HepG2 (cell line): ENCODE results near the gene RASA2. TPM values are rescaled to one million over a fixed set of nuclear protein-coding genes. Genes with fewer than 3 reads are reported as not detected.

Experiments
- ATAC-seq: fragments of 200-7000 bp; cut with Tn5 transposase; 3 replicates; pipeline ENCODE4 v1.9.1; 2020; ENCODE audit warnings: mild to moderate bottlenecking, moderate library complexity
- BruUV-seq: library from RNA; stranded (reverse); fragments of 400-500 nt; replicated peaks from 2 replicates; lab custom pipeline; 2021; lab: Mats Ljungman, UMichigan
- CTCF ChIA-PET: fragments of 300-600 bp; formaldehyde crosslinking; extraction: SDS; loops from one replicate; lab custom pipeline; 2021; ENCODE audit warnings: low total read pairs, inconsistent platforms, low intra/inter-chr PET ratio; lab: Yijun Ruan, JAX
- POLR2A ChIA-PET: fragments of 350-600 bp; sonication (Branson Sonifier 250); formaldehyde crosslinking; loops from one replicate; lab custom pipeline; 2020; ENCODE audit warnings: antibody characterized with exemption, inconsistent platforms; lab: Yijun Ruan, JAX
- DNase-seq: peaks from one replicate; pipeline ENCODE4 v3.0.0-alpha.2; 2015; ENCODE audit warnings: low spot score
- FAIRE-seq: peaks from 3 replicates; lab custom pipeline; 2011; peaks lifted over from hg19 to GRCh38; lab: Jason Lieb, UNC
- H2AFZ ChIP-seq: one replicate; pipeline ENCODE4 v1.6.1; 2011; ENCODE audit warnings: low read length, inconsistent platforms
- H3K27ac ChIP-seq: fragments of 300-600 bp; 3 replicates; pipeline ENCODE4 v1.8.0; 2011; ENCODE audit warnings: mixed run types, mild to moderate bottlenecking, mixed read lengths, low read length, inconsistent platforms; ENCODE audit not compliant: insufficient read depth; ENCODE audit errors: extremely low read length
- H3K27me3 ChIP-seq, 2 experiments: fragments of 200-600 bp in 1 of 2; 2 replicates in 1 of 2; 3 replicates in 1 of 2; pipeline versions ENCODE4 v1.6.0 to v1.8.0; 2011; ENCODE audit warnings: low read length in 2 of 2, mild to moderate bottlenecking in 2 of 2, moderate library complexity in 2 of 2, inconsistent platforms in 1 of 2; ENCODE audit not compliant: insufficient read depth in 2 of 2, control insufficient read depth in 1 of 2
- H3K36me3 ChIP-seq, 2 experiments: fragments of 200-600 bp in 1 of 2; replicated peaks in 1 of 2; 2 replicates in 1 of 2; 3 replicates in 1 of 2; pipeline versions ENCODE4 v1.5.1 to v1.8.0; 2011; ENCODE audit warnings: low read length in 2 of 2, inconsistent platforms in 1 of 2; ENCODE audit not compliant: insufficient read depth in 2 of 2, control insufficient read depth in 1 of 2
- H3K4me1 ChIP-seq: 2 replicates; pipeline ENCODE4 v1.5.1; 2012; ENCODE audit warnings: low read length, inconsistent platforms; ENCODE audit not compliant: insufficient read depth
- H3K4me2 ChIP-seq: 2 replicates; pipeline ENCODE4 v1.6.0; 2011; ENCODE audit warnings: low read depth, low read length, inconsistent platforms
- H3K4me3 ChIP-seq, 3 experiments: fragments of 200-600 bp in 1 of 3; sonication (generic), shearing (Covaris generic) in 1 of 3; replicated peaks in 1 of 3; 2 replicates each; pipeline ENCODE4 v1.5.1; 2011 to 2016; ENCODE audit warnings: low read length in 3 of 3, inconsistent platforms in 2 of 3, low read depth in 2 of 3, mild to moderate bottlenecking in 2 of 3, control low read depth in 1 of 3, mixed read lengths in 1 of 3; ENCODE audit not compliant: insufficient read depth in 1 of 3
- H3K79me2 ChIP-seq: one replicate; pipeline ENCODE4 v1.6.1; 2011; ENCODE audit warnings: low read length, inconsistent platforms; ENCODE audit not compliant: insufficient read depth
- H3K9ac ChIP-seq: 2 replicates; pipeline ENCODE4 v1.6.0; 2011; ENCODE audit warnings: mild to moderate bottlenecking, low read depth, low read length, inconsistent platforms; ENCODE audit not compliant: insufficient read depth
- H3K9me3 ChIP-seq: 2 replicates; pipeline ENCODE4 v1.5.1; 2012; ENCODE audit warnings: mild to moderate bottlenecking, low read length
- H4K20me1 ChIP-seq: 2 replicates; pipeline ENCODE4 v1.6.0; 2011; ENCODE audit warnings: inconsistent platforms, mild to moderate bottlenecking, low read length, moderate library complexity; ENCODE audit not compliant: insufficient read depth
- ARID5B ChIP-seq: IDR thresholded peaks from 2 replicates; pipeline ENCODE4 v1.4.0; 2020; ENCODE audit warnings: mild to moderate bottlenecking, missing genetic modification reagents
- CREM ChIP-seq, 2 experiments: sonication (generic) in 1 of 2; formaldehyde crosslinking in 1 of 2; IDR thresholded peaks; 2 replicates each; pipeline versions ENCODE4 v1.4.0 to v1.6.1; 2016 to 2020; ENCODE audit warnings: antibody characterized with exemption in 1 of 2, mild to moderate bottlenecking in 1 of 2, missing genetic modification reagents in 1 of 2
- ELF3 ChIP-seq: IDR thresholded peaks from 2 replicates; pipeline ENCODE4 v1.6.1; 2016; ENCODE audit warnings: missing genetic modification reagents, missing compliant biosample characterization
- FOXO1 ChIP-seq: sonication (generic); formaldehyde crosslinking; IDR thresholded peaks from 2 replicates; pipeline ENCODE4 v1.4.0; 2020; ENCODE audit warnings: missing genetic modification reagents
- NR2F6 ChIP-seq, 2 experiments: IDR thresholded peaks; 2 replicates each; pipeline ENCODE4 v1.6.1; 2016; ENCODE audit warnings: antibody characterized with exemption in 1 of 2, mild to moderate bottlenecking in 1 of 2
- SAP130 ChIP-seq: IDR thresholded peaks from 2 replicates; pipeline ENCODE4 v1.6.1; 2016; ENCODE audit warnings: low read depth
- SP4 ChIP-seq: sonication (generic); formaldehyde crosslinking; IDR thresholded peaks from 2 replicates; pipeline ENCODE4 v1.8.1; 2023; ENCODE audit warnings: mild to moderate bottlenecking, missing genetic modification reagents
- STAG1 ChIP-seq: sonication (generic); formaldehyde crosslinking; IDR thresholded peaks from 2 replicates; pipeline ENCODE4 v1.4.0; 2020; ENCODE audit warnings: missing genetic modification reagents
- TEAD3 ChIP-seq: optimal IDR thresholded peaks from 2 replicates; pipeline ENCODE3; 2016; ENCODE audit warnings: borderline replicate concordance
- THAP11 ChIP-seq: IDR thresholded peaks from 2 replicates; pipeline ENCODE4 v1.6.1; 2016; ENCODE audit warnings: missing biosample characterization, missing genetic modification reagents
- ZNF484 ChIP-seq: sonication (generic); formaldehyde crosslinking; IDR thresholded peaks from 2 replicates; pipeline ENCODE4 v1.5.1; 2020; ENCODE audit warnings: mild to moderate bottlenecking, low read depth, missing genetic modification reagents, borderline replicate concordance
- ZNF530 ChIP-seq: sonication (generic); formaldehyde crosslinking; IDR thresholded peaks from 2 replicates; pipeline ENCODE4 v1.5.0; 2020; ENCODE audit warnings: low read depth, mild to moderate bottlenecking, missing genetic modification reagents
- ZNF589 ChIP-seq: sonication (generic); formaldehyde crosslinking; conservative IDR thresholded peaks from 2 replicates; pipeline ENCODE4 v1.8.0; 2022; ENCODE audit warnings: mild to moderate bottlenecking, moderate library complexity, missing genetic modification reagents
- ZNF607 ChIP-seq: sonication (generic); formaldehyde crosslinking; IDR thresholded peaks from 2 replicates; pipeline ENCODE4 v1.5.1; 2020; ENCODE audit warnings: missing genetic modification reagents, mild to moderate bottlenecking, borderline replicate concordance
- in situ Hi-C: cut with HindIII; loops from 2 replicates; pipeline ENCODE4 v1.10.0; 2017; ENCODE audit warnings: low pct_unique_long_range_greater_than_20kb; ENCODE audit not compliant: extremely low pct_ligation_motif_present
- intact Hi-C: fragments of 100-400 bp; cut with micrococcal nuclease; formaldehyde crosslinking; loops from one replicate; pipeline ENCODE4 v1.10.0; 2022; ENCODE audit not compliant: unreplicated experiment
- polyA plus RNA-seq, 8 experiments: library from polyadenylated mRNA; depleted of rRNA in 3 of 8; stranded (reverse) in 7 of 8; unstranded in 1 of 8; fragments of >200 nt; fragmentation: Illumina TruSeq in 4 of 8; extraction: Trizol in 4 of 8; gene quantifications; 2 replicates each; pipeline versions ENCODE4 v1.2.1 to v1.2.3, GENCODE V29; 2011 to 2016; ENCODE audit warnings: low read depth in 4 of 8, missing spikeins in 1 of 8, mixed read lengths in 1 of 8; ENCODE audit not compliant: insufficient read depth in 1 of 8
- total RNA-seq, 5 experiments: library from RNA; depleted of rRNA; stranded (reverse); fragments of >200 nt; fragmentation: Illumina TruSeq; extraction: Trizol; gene quantifications; 2 replicates each; pipeline ENCODE4 v1.2.3, GENCODE V29; 2016; ENCODE audit warnings: low read depth in 1 of 5
- TF ChIP-seq, protein P1 (sequence below): sonication (generic); formaldehyde crosslinking; IDR thresholded peaks from 2 replicates; pipeline ENCODE4 v1.5.1; 2020; ENCODE audit warnings: missing genetic modification reagents, mild to moderate bottlenecking, borderline replicate concordance
- TF ChIP-seq, protein P2 (sequence below): sonication (generic); formaldehyde crosslinking; IDR thresholded peaks from 2 replicates; pipeline ENCODE4 v1.9.0; 2021; ENCODE audit warnings: missing genetic modification reagents, borderline replicate concordance
- TF ChIP-seq, protein P3 (sequence below): sonication (generic); formaldehyde crosslinking; IDR thresholded peaks from 2 replicates; pipeline ENCODE4 v1.8.0; 2023; ENCODE audit warnings: mild to moderate bottlenecking, missing genetic modification reagents

The RASA2 gene
- total and polyA plus RNA-seq, 2 of the 13 experiments (the other 11 are each of a cell fraction or from before 2014, with no cell fraction given), result 5.4 to 8.5 TPM

GRCh38 chr3:141452045-141452444, 34.8 kb upstream of the RASA2 start:
- Histone ChIP-seq H3K27me3 (no peaks in the 10 kb centered on the region), H3K79me2 (no peaks in the 10 kb centered on the region), H3K4me1 (peaks cover 45% of the 10 kb centered on the region), H3K9me3 (no peaks in the 10 kb centered on the region), H3K9ac (no peak overlapping the region), H2AFZ (no peak overlapping the region), H3K36me3 (peaks cover 2 to 11% of the 10 kb centered on the region in 2 experiments; a peak in 3 of 5 replicates), H4K20me1 (no peaks in the 10 kb centered on the region), H3K27ac (no peak overlapping the region), H3K4me2 (peak overlapping the region; percentile 2; the same call in 1 of the 2 replicates), H3K4me3 (no peak overlapping the region)
- ChIA-PET POLR2A (interaction anchor here (2.3 kb wide), 1 partner anchor 20 kb away, joined by 6 read pairs; no protein-coding TSS in a partner anchor), CTCF (interaction anchor here (1.3 to 2.2 kb wide), 3 partner anchors 91 to 149 kb away, joined by 6 to 9 read pairs (median 8); no protein-coding TSS in a partner anchor)
- ATAC-seq (peak; percentile 67), DNase-seq (peak; percentile 59), FAIRE-seq (peak; percentile 32)
- no TSS peak for BruUV-seq
- intact Hi-C loops, result no loop called here
- in situ Hi-C loops, result loop anchor here (5.0 kb wide), 1 partner anchor 95 kb away; no protein-coding TSS in a partner anchor
- TF ChIP-seq NR2F6 (IDR thresholded peaks at IDR 0.05), result no peak
- TF ChIP-seq NR2F6 (CRISPR knock-in tag; IDR thresholded peaks at IDR 0.05), result 0 out of 2 replicates have a peak, but pooled peaks have one; percentile 25
- TF ChIP-seq ARID5B (CRISPR knock-in tag), result peak; percentile 24; the same call in 1 of the 2 replicates
- TF ChIP-seq, protein P1, sequence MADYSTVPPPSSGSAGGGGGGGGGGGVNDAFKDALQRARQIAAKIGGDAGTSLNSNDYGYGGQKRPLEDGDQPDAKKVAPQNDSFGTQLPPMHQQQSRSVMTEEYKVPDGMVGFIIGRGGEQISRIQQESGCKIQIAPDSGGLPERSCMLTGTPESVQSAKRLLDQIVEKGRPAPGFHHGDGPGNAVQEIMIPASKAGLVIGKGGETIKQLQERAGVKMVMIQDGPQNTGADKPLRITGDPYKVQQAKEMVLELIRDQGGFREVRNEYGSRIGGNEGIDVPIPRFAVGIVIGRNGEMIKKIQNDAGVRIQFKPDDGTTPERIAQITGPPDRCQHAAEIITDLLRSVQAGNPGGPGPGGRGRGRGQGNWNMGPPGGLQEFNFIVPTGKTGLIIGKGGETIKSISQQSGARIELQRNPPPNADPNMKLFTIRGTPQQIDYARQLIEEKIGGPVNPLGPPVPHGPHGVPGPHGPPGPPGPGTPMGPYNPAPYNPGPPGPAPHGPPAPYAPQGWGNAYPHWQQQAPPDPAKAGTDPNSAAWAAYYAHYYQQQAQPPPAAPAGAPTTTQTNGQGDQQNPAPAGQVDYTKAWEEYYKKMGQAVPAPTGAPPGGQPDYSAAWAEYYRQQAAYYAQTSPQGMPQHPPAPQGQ (CRISPR knock-in tag), result no peak
- TF ChIP-seq TEAD3, result peak; percentile 56
- TF ChIP-seq FOXO1 (CRISPR knock-in tag), result peak; percentile 31; the same call in 1 of the 2 replicates
- peak; percentile 84 for TF ChIP-seq ELF3 (CRISPR knock-in tag)
- TF ChIP-seq SAP130 (CRISPR knock-in tag), result no peak
- TF ChIP-seq STAG1 (CRISPR knock-in tag), result peak; percentile 92
- TF ChIP-seq CREM (IDR thresholded peaks at IDR 0.05), result no peak
- no peak for TF ChIP-seq CREM (CRISPR knock-in tag; IDR thresholded peaks at IDR 0.05)
- no peak for TF ChIP-seq SP4 (CRISPR knock-in tag)
- TF ChIP-seq, protein P2, sequence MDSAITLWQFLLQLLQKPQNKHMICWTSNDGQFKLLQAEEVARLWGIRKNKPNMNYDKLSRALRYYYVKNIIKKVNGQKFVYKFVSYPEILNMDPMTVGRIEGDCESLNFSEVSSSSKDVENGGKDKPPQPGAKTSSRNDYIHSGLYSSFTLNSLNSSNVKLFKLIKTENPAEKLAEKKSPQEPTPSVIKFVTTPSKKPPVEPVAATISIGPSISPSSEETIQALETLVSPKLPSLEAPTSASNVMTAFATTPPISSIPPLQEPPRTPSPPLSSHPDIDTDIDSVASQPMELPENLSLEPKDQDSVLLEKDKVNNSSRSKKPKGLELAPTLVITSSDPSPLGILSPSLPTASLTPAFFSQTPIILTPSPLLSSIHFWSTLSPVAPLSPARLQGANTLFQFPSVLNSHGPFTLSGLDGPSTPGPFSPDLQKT (CRISPR knock-in tag), result no peak
- TF ChIP-seq ZNF589, result no peak
- no peak for TF ChIP-seq ZNF530 (CRISPR knock-in tag)
- no peak for TF ChIP-seq ZNF607
- TF ChIP-seq, protein P3, sequence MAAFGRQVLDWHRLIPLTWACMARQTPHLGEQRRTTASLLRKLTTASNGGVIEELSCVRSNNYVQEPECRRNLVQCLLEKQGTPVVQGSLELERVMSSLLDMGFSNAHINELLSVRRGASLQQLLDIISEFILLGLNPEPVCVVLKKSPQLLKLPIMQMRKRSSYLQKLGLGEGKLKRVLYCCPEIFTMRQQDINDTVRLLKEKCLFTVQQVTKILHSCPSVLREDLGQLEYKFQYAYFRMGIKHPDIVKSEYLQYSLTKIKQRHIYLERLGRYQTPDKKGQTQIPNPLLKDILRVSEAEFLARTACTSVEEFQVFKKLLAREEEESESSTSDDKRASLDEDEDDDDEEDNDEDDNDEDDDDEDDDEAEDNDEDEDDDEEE (CRISPR knock-in tag), result no peak
- no peak for TF ChIP-seq ZNF484
- peak; percentile 47; the same call in 1 of the 2 replicates for TF ChIP-seq THAP11 (CRISPR knock-in tag)
